GM23338 (cell line): ENCODE data around the gene CCDC60. TPM values are rescaled to one million over a fixed set of nuclear protein-coding genes. Genes with fewer than 3 reads are reported as not detected.

Source experiments
- EZH2phosphoT487 ChIP-seq: fragments of 200-600 bp; sonication (generic); IDR thresholded peaks from one replicate; pipeline ENCODE4 v1.8.1; 2018; ENCODE audit warnings: antibody characterized with exemption; ENCODE audit not compliant: unreplicated experiment
- JUNB ChIP-seq: IDR thresholded peaks from one replicate; pipeline ENCODE4 v1.6.1; 2016; ENCODE audit warnings: antibody characterized with exemption; ENCODE audit not compliant: unreplicated experiment
- NANOG ChIP-seq: IDR thresholded peaks from 2 replicates; pipeline ENCODE4 v1.6.1; 2016; ENCODE audit warnings: antibody characterized with exemption, borderline replicate concordance
- POLR2AphosphoS5 ChIP-seq: IDR thresholded peaks from 2 replicates; pipeline ENCODE4 v1.6.1; 2016; ENCODE audit warnings: antibody characterized with exemption, low read depth
- REST ChIP-seq: IDR thresholded peaks from one replicate; pipeline ENCODE4 v1.6.1; 2018; ENCODE audit warnings: antibody characterized with exemption; ENCODE audit not compliant: unreplicated experiment
- ZNF114 ChIP-seq: fragments of 250-450 bp; sonication (Bioruptor Pico); IDR thresholded peaks from 2 replicates; pipeline ENCODE4 v1.5.0; 2020; ENCODE audit warnings: mild to moderate bottlenecking, moderate library complexity
- ZNF331 ChIP-seq: fragments of 250-450 bp; sonication (Bioruptor Pico); IDR thresholded peaks from 2 replicates; pipeline ENCODE4 v1.5.0; 2020; ENCODE audit warnings: low read depth, mild to moderate bottlenecking, moderate library complexity
- polyA plus RNA-seq: library from polyadenylated mRNA; unstranded; fragments of >200 nt; fragmentation: Nextera tagmentation; extraction: Ambion mirVana; gene quantifications from 2 replicates; pipeline ENCODE4 v1.2.1, GENCODE V29; 2016
- total RNA-seq: library from RNA; depleted of rRNA; stranded (reverse); fragments of >200 nt; shearing (Covaris generic); gene quantifications from 2 replicates; pipeline ENCODE4 v1.2.3, GENCODE V29; 2014
- TF ChIP-seq, protein P1 (sequence below): fragments of 250-450 bp; sonication (Bioruptor Pico); IDR thresholded peaks from 2 replicates; pipeline ENCODE4 v1.5.0; 2020; ENCODE audit warnings: mild to moderate bottlenecking, moderate library complexity

CCDC60 gene
- total and polyA plus RNA-seq, 2 experiments from 2014 or later: 0.53 TPM; not detected in 1

DNA sequence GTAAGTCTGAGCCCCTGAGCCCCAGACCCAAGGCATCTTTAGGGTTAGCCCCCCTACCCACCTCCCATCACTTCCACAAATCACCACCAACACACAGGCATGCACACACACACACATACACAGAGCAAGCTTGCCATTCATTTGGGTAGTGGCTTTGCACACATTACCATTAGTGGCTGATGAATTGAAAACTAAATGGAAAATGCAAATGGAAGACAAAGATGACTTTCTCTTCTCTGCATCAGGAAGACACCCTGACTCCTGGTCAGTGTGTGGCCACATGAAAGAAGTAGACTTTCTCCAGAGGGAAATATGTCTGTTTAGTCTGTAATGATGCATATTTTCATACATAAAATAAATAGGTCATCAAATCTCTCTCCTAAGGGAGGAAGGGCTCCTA lies 55.2 kb downstream of the CCDC60 start (continued):
- TF ChIP-seq, protein P1, sequence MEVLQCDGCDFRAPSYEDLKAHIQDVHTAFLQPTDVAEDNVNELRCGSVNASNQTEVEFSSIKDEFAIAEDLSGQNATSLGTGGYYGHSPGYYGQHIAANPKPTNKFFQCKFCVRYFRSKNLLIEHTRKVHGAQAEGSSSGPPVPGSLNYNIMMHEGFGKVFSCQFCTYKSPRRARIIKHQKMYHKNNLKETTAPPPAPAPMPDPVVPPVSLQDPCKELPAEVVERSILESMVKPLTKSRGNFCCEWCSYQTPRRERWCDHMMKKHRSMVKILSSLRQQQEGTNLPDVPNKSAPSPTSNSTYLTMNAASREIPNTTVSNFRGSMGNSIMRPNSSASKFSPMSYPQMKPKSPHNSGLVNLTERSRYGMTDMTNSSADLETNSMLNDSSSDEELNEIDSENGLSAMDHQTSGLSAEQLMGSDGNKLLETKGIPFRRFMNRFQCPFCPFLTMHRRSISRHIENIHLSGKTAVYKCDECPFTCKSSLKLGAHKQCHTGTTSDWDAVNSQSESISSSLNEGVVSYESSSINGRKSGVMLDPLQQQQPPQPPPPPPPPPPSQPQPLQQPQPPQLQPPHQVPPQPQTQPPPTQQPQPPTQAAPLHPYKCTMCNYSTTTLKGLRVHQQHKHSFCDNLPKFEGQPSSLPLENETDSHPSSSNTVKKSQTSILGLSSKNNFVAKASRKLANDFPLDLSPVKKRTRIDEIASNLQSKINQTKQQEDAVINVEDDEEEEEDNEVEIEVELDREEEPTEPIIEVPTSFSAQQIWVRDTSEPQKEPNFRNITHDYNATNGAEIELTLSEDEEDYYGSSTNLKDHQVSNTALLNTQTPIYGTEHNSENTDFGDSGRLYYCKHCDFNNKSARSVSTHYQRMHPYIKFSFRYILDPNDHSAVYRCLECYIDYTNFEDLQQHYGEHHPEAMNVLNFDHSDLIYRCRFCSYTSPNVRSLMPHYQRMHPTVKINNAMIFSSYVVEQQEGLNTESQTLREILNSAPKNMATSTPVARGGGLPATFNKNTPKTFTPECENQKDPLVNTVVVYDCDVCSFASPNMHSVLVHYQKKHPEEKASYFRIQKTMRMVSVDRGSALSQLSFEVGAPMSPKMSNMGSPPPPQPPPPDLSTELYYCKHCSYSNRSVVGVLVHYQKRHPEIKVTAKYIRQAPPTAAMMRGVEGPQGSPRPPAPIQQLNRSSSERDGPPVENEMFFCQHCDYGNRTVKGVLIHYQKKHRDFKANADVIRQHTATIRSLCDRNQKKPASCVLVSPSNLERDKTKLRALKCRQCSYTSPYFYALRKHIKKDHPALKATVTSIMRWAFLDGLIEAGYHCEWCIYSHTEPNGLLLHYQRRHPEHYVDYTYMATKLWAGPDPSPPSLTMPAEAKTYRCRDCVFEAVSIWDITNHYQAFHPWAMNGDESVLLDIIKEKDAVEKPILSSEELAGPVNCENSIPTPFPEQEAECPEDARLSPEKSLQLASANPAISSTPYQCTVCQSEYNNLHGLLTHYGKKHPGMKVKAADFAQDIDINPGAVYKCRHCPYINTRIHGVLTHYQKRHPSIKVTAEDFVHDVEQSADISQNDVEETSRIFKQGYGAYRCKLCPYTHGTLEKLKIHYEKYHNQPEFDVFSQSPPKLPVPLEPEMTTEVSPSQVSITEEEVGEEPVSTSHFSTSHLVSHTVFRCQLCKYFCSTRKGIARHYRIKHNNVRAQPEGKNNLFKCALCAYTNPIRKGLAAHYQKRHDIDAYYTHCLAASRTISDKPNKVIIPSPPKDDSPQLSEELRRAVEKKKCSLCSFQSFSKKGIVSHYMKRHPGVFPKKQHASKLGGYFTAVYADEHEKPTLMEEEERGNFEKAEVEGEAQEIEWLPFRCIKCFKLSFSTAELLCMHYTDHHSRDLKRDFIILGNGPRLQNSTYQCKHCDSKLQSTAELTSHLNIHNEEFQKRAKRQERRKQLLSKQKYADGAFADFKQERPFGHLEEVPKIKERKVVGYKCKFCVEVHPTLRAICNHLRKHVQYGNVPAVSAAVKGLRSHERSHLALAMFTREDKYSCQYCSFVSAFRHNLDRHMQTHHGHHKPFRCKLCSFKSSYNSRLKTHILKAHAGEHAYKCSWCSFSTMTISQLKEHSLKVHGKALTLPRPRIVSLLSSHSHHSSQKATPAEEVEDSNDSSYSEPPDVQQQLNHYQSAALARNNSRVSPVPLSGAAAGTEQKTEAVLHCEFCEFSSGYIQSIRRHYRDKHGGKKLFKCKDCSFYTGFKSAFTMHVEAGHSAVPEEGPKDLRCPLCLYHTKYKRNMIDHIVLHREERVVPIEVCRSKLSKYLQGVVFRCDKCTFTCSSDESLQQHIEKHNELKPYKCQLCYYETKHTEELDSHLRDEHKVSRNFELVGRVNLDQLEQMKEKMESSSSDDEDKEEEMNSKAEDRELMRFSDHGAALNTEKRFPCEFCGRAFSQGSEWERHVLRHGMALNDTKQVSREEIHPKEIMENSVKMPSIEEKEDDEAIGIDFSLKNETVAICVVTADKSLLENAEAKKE (CRISPR knock-in tag): no peak
- TF ChIP-seq POLR2AphosphoS5: no peak
- no peak for TF ChIP-seq REST
- TF ChIP-seq NANOG: no peak
- TF ChIP-seq ZNF331: no peak
- TF ChIP-seq EZH2phosphoT487: no peak
- TF ChIP-seq ZNF114 (CRISPR knock-in tag): no peak
- TF ChIP-seq JUNB: no peak
